HG03432 (cell line): Measurements from ENCODE around the gene DTNB.
A peak's percentile ranks its signal among the peaks of the same experiment; 100 is the strongest.
"Not testable (repeated sequence)": the region's sequence is repeated elsewhere in the genome, so short reads cannot be mapped to it uniquely, and the experiment has no call there.

ENCODE experiments used
- ATAC-seq: cut with Tn5 transposase; IDR thresholded peaks from one replicate; pipeline ENCODE4 v1.9.1; 2021; ENCODE audit warnings: mild to moderate bottlenecking, moderate library complexity; ENCODE audit not compliant: unreplicated experiment

DTNB gene

GRCh38 chr2:25549571-25549970, 123.8 kb downstream of the DTNB start:
- not testable (repeated sequence) for ATAC-seq

GRCh38 chr2:25548601-25549000, 124.8 kb downstream of the DTNB start:
- no peak for ATAC-seq

DNA sequence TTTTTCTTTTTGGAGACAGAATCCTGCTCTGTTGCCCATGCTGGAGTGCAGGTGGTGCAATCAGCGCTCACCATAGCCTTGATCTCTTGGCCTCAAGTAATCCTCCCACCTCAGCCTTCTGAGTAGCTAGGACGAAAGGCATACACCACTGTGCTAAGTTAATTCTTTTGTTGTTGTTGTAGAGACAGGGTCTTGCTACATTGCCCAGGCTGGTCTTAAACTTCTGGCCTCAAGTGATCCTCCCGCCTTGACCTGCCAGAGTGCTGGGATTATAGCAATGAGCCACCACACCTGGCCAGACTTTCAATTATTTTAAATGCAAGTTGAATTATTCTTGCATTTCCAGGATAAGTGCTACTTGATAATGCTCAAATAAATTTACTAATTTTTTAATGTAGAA, 126.5 kb downstream of the DTNB start:
- no peak for ATAC-seq

DNA sequence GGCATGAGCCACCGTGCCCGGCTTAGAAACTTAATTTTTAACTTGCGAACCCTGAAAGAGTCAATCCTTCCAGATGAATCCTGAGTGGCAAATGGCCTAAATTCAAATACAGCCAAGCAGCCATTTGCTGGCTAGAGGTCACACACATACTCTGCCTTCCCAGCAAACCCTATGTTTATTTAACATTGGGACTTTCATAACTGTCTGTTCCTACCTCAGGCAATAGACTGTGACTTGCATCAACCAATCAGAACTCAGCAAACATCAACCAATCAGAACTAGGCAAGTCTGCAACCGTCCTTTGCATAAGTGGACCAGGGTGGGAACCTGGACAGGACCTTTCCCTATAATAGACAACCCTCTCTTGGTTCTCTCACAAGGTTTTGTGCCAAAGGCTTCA, 127.5 kb downstream of the DTNB start:
- ATAC-seq: no peak

- no peak for ATAC-seq
Observed at GRCh38 chr2:25544445-25544844, 128.9 kb downstream of the DTNB start.

- ATAC-seq: no peak
Observed at GRCh38 chr2:25543939-25544338, 129.4 kb downstream of the DTNB start.

DNA sequence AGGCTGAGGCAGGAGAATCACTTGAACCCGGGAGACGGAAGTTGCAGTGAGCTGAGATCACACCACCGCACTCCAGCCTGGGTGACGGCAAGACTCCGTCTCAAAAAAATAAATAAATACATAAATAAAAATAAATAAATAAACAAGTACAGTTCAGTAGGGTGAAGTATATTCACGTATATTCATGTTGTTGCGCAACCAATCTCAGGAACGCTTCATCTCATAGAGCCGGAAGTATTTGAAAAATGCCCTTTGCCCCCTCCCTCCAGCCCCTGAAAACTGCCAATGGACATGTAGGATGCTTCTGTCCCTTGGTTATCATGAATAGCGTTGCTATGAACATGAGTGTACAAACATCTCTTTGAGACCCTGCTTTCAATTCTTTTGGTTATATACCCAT, 132.0 kb downstream of the DTNB start:
- no peak for ATAC-seq

GRCh38 chr2:25539136-25539535, 134.2 kb downstream of the DTNB start:
- ATAC-seq: no peak

GRCh38 chr2:25537526-25537925, 135.9 kb downstream of the DTNB start:
- no peak for ATAC-seq

- ATAC-seq: not testable (repeated sequence)
Observed at GRCh38 chr2:25535411-25536289, 137.7 kb downstream of the DTNB start.

GRCh38 chr2:25534937-25535336, 138.4 kb downstream of the DTNB start:
- ATAC-seq: not testable (repeated sequence)

DNA sequence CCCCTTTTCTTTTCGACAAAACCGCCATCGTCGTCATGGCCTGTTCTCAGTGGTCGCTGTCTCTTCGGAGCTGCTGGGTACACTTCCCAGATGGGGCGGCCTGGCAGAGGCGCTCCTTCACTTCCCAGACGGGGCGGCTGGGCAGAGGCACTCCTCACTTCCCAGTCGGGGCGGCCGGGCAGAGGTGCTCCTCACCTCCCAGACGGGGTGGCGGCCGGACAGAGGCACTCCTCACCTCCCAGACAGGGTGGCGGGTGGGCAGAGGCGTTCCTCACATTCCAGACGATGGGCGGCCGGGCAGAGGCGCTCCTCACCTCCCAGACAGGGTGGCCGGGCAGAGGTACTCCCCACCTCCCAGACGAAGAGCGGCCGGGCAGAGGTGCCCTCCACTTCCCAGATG, 138.9 kb downstream of the DTNB start:
- ATAC-seq: no peak

DNA sequence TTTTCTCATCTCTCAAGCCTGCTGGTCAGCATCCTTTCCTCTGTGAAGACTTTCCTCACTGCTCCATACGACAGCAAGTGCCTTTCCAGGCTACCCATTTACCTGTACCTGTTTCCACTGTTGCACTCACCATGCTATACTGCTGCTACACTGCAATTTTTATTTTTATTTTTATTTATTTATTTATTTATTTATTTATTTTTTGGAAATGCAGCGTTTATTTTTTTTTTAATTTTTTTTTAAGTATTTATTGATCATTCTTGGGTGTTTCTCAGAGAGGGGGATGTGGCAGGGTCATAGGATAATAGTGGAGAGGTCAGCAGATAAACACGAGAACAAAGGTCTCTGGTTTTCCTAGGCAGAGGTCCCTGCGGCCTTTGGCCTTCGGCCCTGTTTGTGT, 139.6 kb downstream of the DTNB start:
- not testable (repeated sequence) for ATAC-seq

GRCh38 chr2:25532521-25532920, 140.9 kb downstream of the DTNB start:
- ATAC-seq: no peak

GRCh38 chr2:25529034-25529433, 144.3 kb downstream of the DTNB start:
- no peak for ATAC-seq

GRCh38 chr2:25528173-25528572, 145.2 kb downstream of the DTNB start:
- ATAC-seq: no peak

GRCh38 chr2:25524507-25524906, 148.9 kb downstream of the DTNB start:
- no peak for ATAC-seq

DNA sequence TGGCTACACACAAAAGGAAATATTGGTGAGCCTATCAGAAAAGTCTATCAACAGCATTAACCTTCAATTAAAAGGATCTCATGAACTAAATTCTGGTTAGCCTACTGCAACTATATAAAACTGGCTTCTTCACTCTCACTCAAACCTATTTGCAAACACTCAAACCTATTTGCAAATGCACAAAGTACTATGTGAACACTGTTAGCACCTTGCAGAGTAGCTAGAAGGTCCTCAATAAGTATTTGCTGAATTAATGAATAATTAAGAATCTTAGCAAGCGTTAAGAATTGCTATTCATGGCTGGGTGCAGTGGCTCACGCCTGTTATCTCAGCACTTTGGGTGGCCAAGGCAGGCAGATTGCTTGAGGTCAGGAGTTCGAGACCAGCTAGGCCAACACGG, 150.3 kb downstream of the DTNB start:
- no peak for ATAC-seq

DNA sequence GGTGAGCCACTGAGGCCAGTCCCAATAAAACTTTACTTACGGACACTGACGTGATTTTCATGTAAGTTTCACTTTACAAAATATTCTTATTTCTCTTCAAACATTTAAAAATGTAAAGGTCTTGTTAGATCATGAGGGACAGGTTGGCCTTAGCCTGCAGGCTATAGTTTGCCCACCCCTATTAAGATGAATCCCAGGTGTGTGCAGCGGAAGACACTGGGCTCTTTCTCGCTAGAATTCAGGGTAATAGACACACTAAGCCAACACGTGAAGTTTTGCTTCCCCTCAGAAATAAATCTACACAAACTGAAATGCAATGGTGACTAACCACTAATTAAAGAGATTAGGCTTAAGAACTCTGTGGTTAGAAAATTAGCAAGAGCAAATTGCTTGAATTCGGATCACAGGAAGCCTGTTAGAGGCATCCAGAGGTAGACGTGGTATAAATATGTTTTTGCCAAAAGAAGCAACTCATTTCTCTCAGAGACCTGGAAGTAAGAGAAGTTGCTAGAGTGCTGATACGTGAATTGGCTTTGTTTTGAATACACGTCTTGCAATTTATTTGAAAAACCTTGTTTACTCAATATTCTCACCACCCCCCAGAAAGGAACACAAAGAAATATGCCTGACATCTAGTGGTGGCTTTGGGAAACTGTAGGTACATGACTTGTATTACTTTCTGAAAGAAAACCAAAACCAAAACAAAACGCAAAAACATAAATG, 151.6 kb downstream of the DTNB start:
- ATAC-seq: peak; percentile 87

DNA sequence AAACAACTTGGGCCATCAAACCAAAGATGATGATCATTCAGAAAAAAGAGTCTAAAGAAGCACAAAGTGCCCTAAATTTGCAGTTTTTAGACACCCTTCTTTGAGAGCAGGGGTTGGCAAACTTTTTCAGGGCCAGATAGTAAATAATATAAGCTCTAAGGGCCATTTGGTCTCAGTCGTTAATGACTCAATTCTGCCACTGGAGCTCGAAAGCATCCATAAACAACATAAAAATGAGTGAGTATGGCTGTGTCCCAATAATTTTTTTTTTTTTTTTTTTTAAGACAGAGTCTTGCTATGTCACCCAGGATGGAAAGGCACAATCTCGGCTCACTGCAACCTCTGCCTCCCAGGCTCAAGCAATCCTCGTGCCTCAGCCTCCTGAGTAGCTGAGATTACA, 152.3 kb downstream of the DTNB start:
- no peak for ATAC-seq

DNA sequence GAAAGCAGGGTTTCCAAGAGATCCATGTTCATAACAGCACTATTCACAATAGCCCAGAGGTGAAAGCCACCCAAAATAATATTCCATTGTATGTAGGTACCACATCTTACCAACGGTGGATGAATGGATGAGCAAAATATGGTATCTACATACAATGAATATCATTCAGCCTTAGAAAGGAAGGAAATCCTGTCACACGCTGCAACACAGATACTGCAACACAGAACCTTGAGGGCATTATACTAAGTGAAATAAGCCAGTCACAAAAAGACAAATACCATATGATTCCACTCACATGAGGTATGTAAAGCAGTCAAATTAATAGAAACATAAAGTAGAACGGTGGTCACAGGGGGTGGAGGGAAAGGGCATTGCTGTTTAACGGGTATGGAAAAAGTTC, 155.7 kb downstream of the DTNB start:
- ATAC-seq: no peak

DNA sequence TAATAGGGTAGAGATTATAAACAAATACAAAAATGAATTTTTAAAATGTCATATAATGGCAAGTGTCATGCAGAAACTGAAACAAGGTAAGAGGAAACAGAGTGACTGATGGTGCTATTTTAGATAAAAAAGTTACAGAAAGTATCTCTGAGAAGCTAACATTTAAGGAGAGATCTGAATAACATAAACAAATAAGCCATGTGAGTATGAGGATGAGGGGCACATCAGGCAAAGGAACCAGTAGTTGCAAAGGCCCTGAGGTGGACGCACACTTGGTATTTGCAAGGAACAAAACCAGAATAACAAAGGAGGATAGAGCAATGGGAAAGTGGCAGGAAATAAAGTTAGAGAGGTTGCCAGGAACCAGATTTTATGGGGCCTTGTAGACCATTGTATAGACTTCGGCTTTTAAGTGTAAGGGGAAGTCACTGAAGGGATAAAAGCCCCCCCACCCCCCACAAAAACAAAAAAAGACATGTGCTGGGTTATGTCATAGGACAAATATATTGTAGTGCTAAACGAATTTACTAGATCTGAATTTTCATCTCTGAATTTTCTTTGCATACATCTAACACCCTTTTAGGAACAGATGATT, 159.2 kb downstream of the DTNB start:
- peak; percentile 79 for ATAC-seq
